ENCODE measurements around the gene CYS1.
"Not testable (repeated sequence)": the region's sequence is repeated elsewhere in the genome, so short reads cannot be mapped to it uniquely, and the experiment has no call there.

Gene CYS1

GRCh38 chr2:10028988-10029874 lies 51.0 kb downstream of the CYS1 start:
- peak; percentile 78 for DNase-seq

- no peak for DNase-seq
These were observed 51.7 kb downstream of the CYS1 start for GRCh38 chr2:10028407-10028987.

GRCh38 chr2:10027660-10028330 lies 52.4 kb downstream of the CYS1 start:
- DNase-seq = no peak

GRCh38 chr2:10026940-10027569 lies 53.2 kb downstream of the CYS1 start:
- no peak for DNase-seq

GRCh38 chr2:10022966-10023662 lies 57.1 kb downstream of the CYS1 start:
- no peak for DNase-seq

- no peak for DNase-seq
These were observed 57.8 kb downstream of the CYS1 start for GRCh38 chr2:10022445-10022844.

- DNase-seq = no peak
These were observed 58.2 kb downstream of the CYS1 start for GRCh38 chr2:10022041-10022421.

GRCh38 chr2:10019602-10020400 lies 60.4 kb downstream of the CYS1 start:
- no peak for DNase-seq

- DNase-seq = no peak
These were observed 61.0 kb downstream of the CYS1 start for GRCh38 chr2:10019174-10019573.

- DNase-seq = no peak
These were observed 62.8 kb downstream of the CYS1 start for GRCh38 chr2:10017313-10017941.

GRCh38 chr2:10016802-10017258 lies 63.4 kb downstream of the CYS1 start:
- no peak for DNase-seq

GRCh38 chr2:10016001-10016801 lies 64.0 kb downstream of the CYS1 start:
- no peak for DNase-seq

- DNase-seq = not testable (repeated sequence)
These were observed 64.7 kb downstream of the CYS1 start for GRCh38 chr2:10015376-10015989.

GRCh38 chr2:10014418-10015190 lies 65.6 kb downstream of the CYS1 start:
- no peak for DNase-seq

GRCh38 chr2:10013651-10014417 lies 66.4 kb downstream of the CYS1 start:
- not testable (repeated sequence) for DNase-seq

GRCh38 chr2:10012963-10013461 lies 67.2 kb downstream of the CYS1 start:
- no peak for DNase-seq

GRCh38 chr2:10012366-10012962 lies 67.7 kb downstream of the CYS1 start:
- DNase-seq = not testable (repeated sequence)
